OCI-LY1 (cell line): ENCODE data around the gene CLECL1.

Experiments
- H2AFZ ChIP-seq: fragments of 200-600 bp; sonication (generic), shearing (Covaris generic); 2 replicates; pipeline ENCODE4 v1.6.0; 2014; ENCODE audit warnings: antibody characterized with exemption, mild to moderate bottlenecking, low read length
- H3F3A ChIP-seq: fragments of 200-600 bp; sonication (generic), shearing (Covaris generic); 2 replicates; pipeline ENCODE4 v1.6.0; 2014; ENCODE audit warnings: mild to moderate bottlenecking, antibody characterized with exemption, low read length, moderate library complexity; ENCODE audit not compliant: insufficient read depth
- H3K27ac ChIP-seq: fragments of 200-600 bp; sonication (generic); 2 replicates; pipeline ENCODE4 v1.5.1; 2014; ENCODE audit warnings: low read length, mixed run types, mild to moderate bottlenecking, low read depth; ENCODE audit not compliant: poor library complexity, severe bottlenecking
- H3K27me3 ChIP-seq: fragments of 200-600 bp; sonication (generic); 2 replicates; pipeline ENCODE4 v1.6.0; 2014; ENCODE audit warnings: antibody characterized with exemption, mild to moderate bottlenecking, low read length, moderate library complexity; ENCODE audit not compliant: insufficient read depth
- H3K36me3 ChIP-seq: fragments of 200-600 bp; sonication (generic); 2 replicates; pipeline ENCODE4 v1.6.1; 2014; ENCODE audit warnings: mild to moderate bottlenecking, antibody characterized with exemption, low read length, moderate library complexity, mixed read lengths; ENCODE audit not compliant: insufficient read depth
- H3K4me1 ChIP-seq: fragments of 200-600 bp; sonication (generic); 2 replicates; pipeline ENCODE4 v1.5.1; 2014; ENCODE audit warnings: mild to moderate bottlenecking, low read length, moderate library complexity; ENCODE audit not compliant: insufficient read depth, severe bottlenecking
- H3K4me2 ChIP-seq: fragments of 200-600 bp; sonication (generic), shearing (Covaris generic); 2 replicates; pipeline ENCODE4 v1.6.1; 2014; ENCODE audit warnings: low read length
- H3K4me3 ChIP-seq: fragments of 200-600 bp; sonication (generic); 2 replicates; pipeline ENCODE4 v1.5.1; 2014; ENCODE audit warnings: low read length, low read depth, mild to moderate bottlenecking, mixed read lengths; ENCODE audit not compliant: poor library complexity, severe bottlenecking
- H3K79me2 ChIP-seq: fragments of 200-600 bp; shearing (Covaris generic); 2 replicates; pipeline ENCODE4 v1.6.1; 2016; ENCODE audit warnings: mixed run types, low read length, mixed read lengths; ENCODE audit not compliant: insufficient read depth
- H3K9ac ChIP-seq: fragments of 200-600 bp; sonication (generic), shearing (Covaris generic); 2 replicates; pipeline ENCODE4 v1.6.1; 2014; ENCODE audit warnings: mild to moderate bottlenecking, low read length, mixed read lengths
- H3K9me2 ChIP-seq: fragments of 200-600 bp; sonication (generic), shearing (Covaris generic); 2 replicates; pipeline ENCODE4 v1.6.1; 2014; ENCODE audit warnings: low read depth, mild to moderate bottlenecking, low read length, mixed read lengths
- H3K9me3 ChIP-seq: fragments of 200-600 bp; shearing (Covaris generic); 2 replicates; pipeline ENCODE4 v1.6.1; 2014; ENCODE audit warnings: low read length, mixed read lengths
- H4K20me1 ChIP-seq: fragments of 200-600 bp; sonication (generic), shearing (Covaris generic); 2 replicates; pipeline ENCODE4 v1.6.0; 2016; ENCODE audit warnings: mild to moderate bottlenecking, low read length; ENCODE audit not compliant: insufficient read depth
- CTCF ChIP-seq: fragments of 200-600 bp; sonication (generic), shearing (Covaris generic); IDR thresholded peaks from 2 replicates; pipeline ENCODE4 v1.5.1; 2017; ENCODE audit warnings: mild to moderate bottlenecking, antibody characterized with exemption, low read length, moderate library complexity, mixed read lengths
- EZH2 ChIP-seq: fragments of 200-600 bp; sonication (generic), shearing (Covaris generic); IDR thresholded peaks from 2 replicates; pipeline ENCODE4 v1.8.0; 2017; ENCODE audit warnings: borderline replicate concordance, mixed run types, mild to moderate bottlenecking, antibody characterized with exemption, low read length, moderate library complexity, mixed read lengths

Gene CLECL1

DNA sequence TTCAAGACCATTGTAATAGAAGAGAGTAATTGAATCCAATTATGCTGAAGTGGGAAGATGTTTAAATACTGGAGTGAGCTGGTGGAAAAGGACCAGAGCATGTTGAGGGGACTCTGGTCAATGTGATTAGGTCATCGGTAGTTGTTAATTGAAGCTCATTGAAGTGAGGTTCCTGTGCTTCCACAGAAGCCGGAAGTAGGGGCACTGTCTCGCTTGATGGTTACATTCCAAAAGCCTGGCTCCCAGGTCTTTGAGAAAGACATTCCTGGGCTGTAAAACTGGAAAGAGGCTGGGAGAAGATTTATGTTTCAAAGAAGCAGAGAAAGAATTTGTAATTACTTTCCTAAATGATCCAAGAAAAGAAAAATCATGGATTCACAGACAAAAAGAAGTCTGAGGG lies 12.3 kb upstream of the CLECL1 start:
- no peaks in the 10 kb centered on the region for H3K9me2 ChIP-seq
- no peaks in the 10 kb centered on the region for H3K79me2 ChIP-seq
- H3K27me3 ChIP-seq: no peaks in the 10 kb centered on the region
- no peak overlapping the region for H3K4me3 ChIP-seq
- no peaks in the 10 kb centered on the region for H3F3A ChIP-seq
- H3K36me3 ChIP-seq: no peaks in the 10 kb centered on the region
- TF ChIP-seq CTCF: no peak
- no peak for TF ChIP-seq EZH2
- peaks cover 51% of the 10 kb centered on the region for H3K4me1 ChIP-seq
- no peaks in the 10 kb centered on the region for H4K20me1 ChIP-seq
- H3K9ac ChIP-seq: no peak overlapping the region
- no peak overlapping the region for H3K27ac ChIP-seq
- H3K9me3 ChIP-seq: no peaks in the 10 kb centered on the region
- H2AFZ ChIP-seq: no peak overlapping the region
- no peak overlapping the region for H3K4me2 ChIP-seq

GRCh38 chr12:9742661-9743060 lies 9.8 kb upstream of the CLECL1 start:
- TF ChIP-seq EZH2 (no peak), CTCF (no peak)
- H3K9me2 ChIP-seq: no peaks in the 10 kb centered on the region
- H3F3A ChIP-seq: no peaks in the 10 kb centered on the region
- H3K4me3 ChIP-seq: peak overlapping the region; percentile 2
- H3K4me2 ChIP-seq: peak overlapping the region; percentile 43
- no peaks in the 10 kb centered on the region for H3K79me2 ChIP-seq
- H3K9ac ChIP-seq: peak overlapping the region; percentile 23; the same call in 1 of the 2 replicates
- no peaks in the 10 kb centered on the region for H3K9me3 ChIP-seq
- H4K20me1 ChIP-seq: no peaks in the 10 kb centered on the region
- H3K27me3 ChIP-seq: no peaks in the 10 kb centered on the region
- H3K4me1 ChIP-seq: peaks cover 59% of the 10 kb centered on the region
- peak overlapping the region; percentile 74 for H3K27ac ChIP-seq
- peak overlapping the region; percentile 28 for H2AFZ ChIP-seq
- no peaks in the 10 kb centered on the region for H3K36me3 ChIP-seq

- Histone ChIP-seq H3K9me3 (no peaks in the 10 kb centered on the region), H2AFZ (no peak overlapping the region), H3K4me3 (no peak overlapping the region), H3K4me1 (peaks cover 66% of the 10 kb centered on the region), H3F3A (no peaks in the 10 kb centered on the region; the same call in 1 of the 2 replicates), H3K79me2 (no peaks in the 10 kb centered on the region), H3K9ac (peak overlapping the region; percentile 23; the same call in 1 of the 2 replicates), H3K27me3 (no peaks in the 10 kb centered on the region), H3K4me2 (peak overlapping the region; percentile 43), H3K36me3 (no peaks in the 10 kb centered on the region), H3K27ac (peak overlapping the region; percentile 74), H3K9me2 (no peaks in the 10 kb centered on the region), H4K20me1 (no peaks in the 10 kb centered on the region)
- no peak for TF ChIP-seq CTCF
- no peak for TF ChIP-seq EZH2
These were observed 8.8 kb upstream of the CLECL1 start for GRCh38 chr12:9741726-9742125.
